ENCODE results near the gene RABEP2. TPM values are rescaled to one million over a fixed set of nuclear protein-coding genes. Genes with fewer than 3 reads are reported as not detected.

Gene RABEP2
- total RNA-seq, 2 donors from 2014 or later = 16.1 to 19.2 TPM

GRCh38 chr16:28931801-28932225 is 6.8 kb upstream of the RABEP2 start, which contains the start of gene CD19:
TSS of gene CD19 (plus strand) at chr16:28931971. CDS start at chr16:28932001, 30 bp downstream.
- H3K36me3 ChIP-seq (ENCODE audit: control insufficient read depth, insufficient read depth, low read length) = no peaks in the 10 kb centered on the region
- TF ChIP-seq CTCF (conservative IDR thresholded peaks at IDR 0.05) = no peak
- no peaks in the 10 kb centered on the region for H3K9me3 Mint-ChIP-seq
- H3K4me3 Mint-ChIP-seq = no peak within 1 kb of the TSS
- H3K9ac ChIP-seq (ENCODE audit: extremely low read depth, low read length, poor library complexity, severe bottlenecking) = no peak within 1 kb of the TSS
- H3K27ac Mint-ChIP-seq = peak within 1 kb of the TSS; percentile 69
- no peaks in the 10 kb centered on the region for H3K36me3 Mint-ChIP-seq (ENCODE audit: low read depth)
- H3K27ac ChIP-seq (ENCODE audit: low read depth, low read length) = peak within 1 kb of the TSS; percentile 44
- no peak for DNase-seq
- H3K27me3 Mint-ChIP-seq (ENCODE audit: insufficient read depth) = peaks cover 12% of the 10 kb centered on the region
- no peak within 1 kb of the TSS for H3K4me3 ChIP-seq (ENCODE audit: low read length)
- peaks cover 6% of the 10 kb centered on the region for H3K4me1 Mint-ChIP-seq
- H3K27me3 ChIP-seq (ENCODE audit: control insufficient read depth, insufficient read depth, low read length, poor library complexity, severe bottlenecking) = no peaks in the 10 kb centered on the region
- 93 to 96% methylated on average over 3 to 8 of the region's 10 CpGs for WGBS, 2 experiments (ENCODE audit: insufficient coverage in 1 of 2, insufficient read length in 1 of 2)
- no peaks in the 10 kb centered on the region for H3K4me1 ChIP-seq (ENCODE audit: control insufficient read depth, insufficient read depth, low read length)
- H3K9me3 ChIP-seq (ENCODE audit: control insufficient read depth, low read length) = no peaks in the 10 kb centered on the region

GRCh38 chr16:28930652-28931051 is 5.6 kb upstream of the RABEP2 start:
- Histone ChIP-seq H3K36me3 (ENCODE audit: control insufficient read depth, insufficient read depth, low read length) (no peaks in the 10 kb centered on the region), H3K4me3 (ENCODE audit: low read length) (no peak overlapping the region), H3K4me1 (ENCODE audit: control insufficient read depth, insufficient read depth, low read length) (no peaks in the 10 kb centered on the region), H3K27me3 (ENCODE audit: control insufficient read depth, insufficient read depth, low read length, poor library complexity, severe bottlenecking) (no peaks in the 10 kb centered on the region), H3K9me3 (ENCODE audit: control insufficient read depth, low read length) (no peaks in the 10 kb centered on the region), H3K9ac (ENCODE audit: extremely low read depth, low read length, poor library complexity, severe bottlenecking) (no peak overlapping the region), H3K27ac (ENCODE audit: low read depth, low read length) (peak overlapping the region; percentile 44)
- WGBS, 2 experiments (ENCODE audit: insufficient coverage in 1 of 2, insufficient read length in 1 of 2) = 65% methylated on average over 3 of the region's 3 CpGs; no CpG with 5 or more reads in 1 of the 2 experiments
- no peak for TF ChIP-seq CTCF (conservative IDR thresholded peaks at IDR 0.05)
- Mint-ChIP-seq H3K4me1 (peaks cover 6% of the 10 kb centered on the region), H3K27me3 (ENCODE audit: insufficient read depth) (peaks cover 5% of the 10 kb centered on the region), H3K9me3 (no peaks in the 10 kb centered on the region), H3K36me3 (ENCODE audit: low read depth) (no peaks in the 10 kb centered on the region), H3K4me3 (no peak overlapping the region), H3K27ac (peak overlapping the region; percentile 69)
- no peak for DNase-seq

- Mint-ChIP-seq H3K36me3 (ENCODE audit: low read depth) (no peaks in the 10 kb centered on the region), H3K4me1 (peaks cover 6% of the 10 kb centered on the region), H3K9me3 (no peaks in the 10 kb centered on the region), H3K27ac (no peak overlapping the region), H3K4me3 (no peak overlapping the region), H3K27me3 (ENCODE audit: insufficient read depth) (peaks cover 2% of the 10 kb centered on the region)
- Histone ChIP-seq H3K4me3 (ENCODE audit: low read length) (no peak overlapping the region), H3K36me3 (ENCODE audit: control insufficient read depth, insufficient read depth, low read length) (no peaks in the 10 kb centered on the region), H3K4me1 (ENCODE audit: control insufficient read depth, insufficient read depth, low read length) (no peaks in the 10 kb centered on the region), H3K27me3 (ENCODE audit: control insufficient read depth, insufficient read depth, low read length, poor library complexity, severe bottlenecking) (no peaks in the 10 kb centered on the region), H3K9ac (ENCODE audit: extremely low read depth, low read length, poor library complexity, severe bottlenecking) (no peak overlapping the region), H3K9me3 (ENCODE audit: control insufficient read depth, low read length) (no peaks in the 10 kb centered on the region), H3K27ac (ENCODE audit: low read depth, low read length) (no peak overlapping the region)
- DNase-seq = no peak
- no peak for TF ChIP-seq CTCF (conservative IDR thresholded peaks at IDR 0.05)
- WGBS, 2 experiments (ENCODE audit: insufficient coverage in 1 of 2, insufficient read length in 1 of 2) = 91 to 97% methylated on average over 3 of the region's 3 CpGs
Observed at GRCh38 chr16:28930203-28930602, 5.2 kb upstream of the RABEP2 start.

All from endodermal cell (in vitro differentiated cells).